ENCODE results near the gene CNR2.
"Not testable (repeated sequence)": the region's sequence is repeated elsewhere in the genome, so short reads cannot be mapped to it uniquely, and the experiment has no call there.

The CNR2 gene

GRCh38 chr1:23879809-23880208 is 33.4 kb downstream of the CNR2 start:
- DNase-seq = no peak

- no peak for DNase-seq
Measured at GRCh38 chr1:23878668-23879067, 34.5 kb downstream of the CNR2 start.

- no peak for DNase-seq
Measured at GRCh38 chr1:23875382-23875781, 37.8 kb downstream of the CNR2 start.

GRCh38 chr1:23872421-23872820 is 40.7 kb downstream of the CNR2 start:
- no peak for DNase-seq

- DNase-seq = no peak
Measured at GRCh38 chr1:23869051-23869450, 44.1 kb downstream of the CNR2 start.

- no peak for DNase-seq
Measured at GRCh38 chr1:23868557-23869016, 44.6 kb downstream of the CNR2 start.

GRCh38 chr1:23867895-23868556 is 45.1 kb downstream of the CNR2 start, which contains the start of gene FUCA1:
Gene FUCA1 (minus strand): TSS chr1:23868290. CDS start chr1:23868286, 4 bp downstream.
- DNase-seq = peak; percentile 74 to 82

GRCh38 chr1:23867542-23867894 is 45.6 kb downstream of the CNR2 start:
- no peak for DNase-seq

- DNase-seq = peak; percentile 15 to 71
Measured at GRCh38 chr1:23865543-23865930, 47.6 kb downstream of the CNR2 start.

- DNase-seq = no peak
Measured at GRCh38 chr1:23864801-23865542, 48.2 kb downstream of the CNR2 start.

- DNase-seq = no peak
Measured at GRCh38 chr1:23862640-23863039, 50.5 kb downstream of the CNR2 start.

- no peak for DNase-seq
Measured at GRCh38 chr1:23854568-23854967, 58.6 kb downstream of the CNR2 start.

- not testable (repeated sequence) for DNase-seq
Measured at GRCh38 chr1:23853124-23853523, 60.0 kb downstream of the CNR2 start.

GRCh38 chr1:23851406-23851805 is 61.8 kb downstream of the CNR2 start:
- not testable (repeated sequence) for DNase-seq

- DNase-seq = no peak
Measured at GRCh38 chr1:23848673-23849616, 64.2 kb downstream of the CNR2 start.

GRCh38 chr1:23847482-23848095 is 65.6 kb downstream of the CNR2 start:
- DNase-seq = not testable (repeated sequence)

- DNase-seq = no peak
Measured at GRCh38 chr1:23845163-23845562, 68.0 kb downstream of the CNR2 start.

- no peak for DNase-seq
Measured at GRCh38 chr1:23843644-23844043, 69.5 kb downstream of the CNR2 start.

GRCh38 chr1:23838401-23838866 is 74.7 kb downstream of the CNR2 start:
- peak in 1 of 2 experiments; percentile 35 for DNase-seq

- DNase-seq = no peak
Measured at GRCh38 chr1:23837908-23838307, 75.3 kb downstream of the CNR2 start.

GRCh38 chr1:23836037-23836436 is 77.1 kb downstream of the CNR2 start:
- DNase-seq = no peak

- not testable (repeated sequence) for DNase-seq
Measured at GRCh38 chr1:23834156-23834555, 79.0 kb downstream of the CNR2 start.

- no peak for DNase-seq
Measured at GRCh38 chr1:23827717-23828116, 85.4 kb downstream of the CNR2 start.
